HG02981 (cell line): ENCODE data around the gene ATOSB.
A peak's percentile ranks its signal among the peaks of the same experiment; 100 is the strongest.
"Not testable (repeated sequence)": the region's sequence is repeated elsewhere in the genome, so short reads cannot be mapped to it uniquely, and the experiment has no call there.

Experiments
- ATAC-seq: cut with Tn5 transposase; IDR thresholded peaks from one replicate; pipeline ENCODE4 v1.9.1; 2021; ENCODE audit warnings: mild to moderate bottlenecking, moderate library complexity; ENCODE audit not compliant: unreplicated experiment

The ATOSB gene, protein sequence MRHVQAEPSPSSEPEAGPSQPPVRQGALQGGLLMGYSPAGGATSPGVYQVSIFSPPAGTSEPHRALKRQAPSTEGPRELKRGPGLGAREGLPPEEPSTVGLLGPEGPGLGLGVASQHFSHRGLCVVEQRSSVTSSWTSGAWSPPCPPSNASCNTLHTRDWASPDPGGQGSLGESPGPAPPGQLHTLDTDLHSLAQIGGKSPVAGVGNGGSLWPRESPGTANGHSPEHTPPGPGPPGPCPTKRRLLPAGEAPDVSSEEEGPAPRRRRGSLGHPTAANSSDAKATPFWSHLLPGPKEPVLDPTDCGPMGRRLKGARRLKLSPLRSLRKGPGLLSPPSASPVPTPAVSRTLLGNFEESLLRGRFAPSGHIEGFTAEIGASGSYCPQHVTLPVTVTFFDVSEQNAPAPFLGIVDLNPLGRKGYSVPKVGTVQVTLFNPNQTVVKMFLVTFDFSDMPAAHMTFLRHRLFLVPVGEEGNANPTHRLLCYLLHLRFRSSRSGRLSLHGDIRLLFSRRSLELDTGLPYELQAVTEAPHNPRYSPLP

GRCh38 chr9:35115680-35116538 is at the start of gene ATOSB:
TSS of gene ATOSB (minus strand) at chr9:35115862. CDS start at chr9:35108274, 7,588 bp downstream.
- ATAC-seq = peak; percentile 53

DNA sequence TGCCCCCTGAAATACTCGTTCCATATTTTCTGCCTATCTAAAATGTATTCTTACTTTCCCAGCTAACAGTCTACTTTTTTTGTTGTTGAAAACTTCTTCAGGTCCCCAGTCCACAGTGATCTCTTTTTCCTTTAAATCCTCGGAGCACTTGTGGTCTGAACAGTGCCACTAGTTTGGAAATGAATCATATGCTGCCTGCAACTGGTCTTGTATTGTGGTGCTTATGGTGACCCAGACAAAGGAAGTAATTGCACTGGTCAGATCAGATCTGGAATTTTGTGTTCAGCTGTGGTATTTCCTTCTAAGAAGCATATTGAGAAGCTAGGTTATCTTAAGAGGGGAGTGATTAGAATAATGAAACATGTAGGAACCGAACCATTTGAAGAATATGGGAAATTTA is 49.0 kb upstream of the ATOSB start:
- no peak for ATAC-seq

GRCh38 chr9:35163413-35163812 is 47.8 kb upstream of the ATOSB start:
- ATAC-seq = no peak

DNA sequence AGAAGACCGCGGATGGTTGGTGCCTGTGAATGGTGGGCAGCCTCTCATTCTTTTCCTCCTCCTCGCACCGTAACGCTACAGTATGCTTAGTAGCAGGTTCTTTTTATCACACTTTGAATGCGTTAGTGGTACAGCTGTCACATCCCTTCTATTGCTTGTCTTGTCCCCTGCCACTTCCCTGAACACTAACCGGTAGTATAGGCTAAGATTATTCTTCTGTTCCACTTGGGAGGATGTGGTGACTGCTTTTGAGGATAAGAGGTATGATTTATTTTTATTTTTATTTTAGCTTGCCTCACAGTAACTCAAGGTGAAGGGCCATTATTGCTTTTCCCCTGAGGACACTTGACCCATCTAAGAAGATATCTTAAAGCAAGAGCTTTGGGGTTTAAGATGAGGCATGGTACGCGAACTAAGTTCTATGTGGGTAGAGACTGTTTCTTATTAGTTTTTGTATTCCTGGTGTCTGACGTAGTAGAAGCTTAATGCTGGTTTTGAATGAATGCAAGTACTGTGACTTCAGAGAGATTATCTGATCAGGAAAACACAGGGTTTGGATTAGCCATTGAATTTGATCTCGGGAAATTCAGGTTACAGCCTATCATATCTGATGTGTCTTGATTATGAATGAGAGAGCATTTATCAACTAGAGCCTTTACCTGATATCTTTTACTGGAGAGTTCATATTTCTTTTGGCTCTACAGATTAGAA is 47.1 kb upstream of the ATOSB start:
- no peak for ATAC-seq

DNA sequence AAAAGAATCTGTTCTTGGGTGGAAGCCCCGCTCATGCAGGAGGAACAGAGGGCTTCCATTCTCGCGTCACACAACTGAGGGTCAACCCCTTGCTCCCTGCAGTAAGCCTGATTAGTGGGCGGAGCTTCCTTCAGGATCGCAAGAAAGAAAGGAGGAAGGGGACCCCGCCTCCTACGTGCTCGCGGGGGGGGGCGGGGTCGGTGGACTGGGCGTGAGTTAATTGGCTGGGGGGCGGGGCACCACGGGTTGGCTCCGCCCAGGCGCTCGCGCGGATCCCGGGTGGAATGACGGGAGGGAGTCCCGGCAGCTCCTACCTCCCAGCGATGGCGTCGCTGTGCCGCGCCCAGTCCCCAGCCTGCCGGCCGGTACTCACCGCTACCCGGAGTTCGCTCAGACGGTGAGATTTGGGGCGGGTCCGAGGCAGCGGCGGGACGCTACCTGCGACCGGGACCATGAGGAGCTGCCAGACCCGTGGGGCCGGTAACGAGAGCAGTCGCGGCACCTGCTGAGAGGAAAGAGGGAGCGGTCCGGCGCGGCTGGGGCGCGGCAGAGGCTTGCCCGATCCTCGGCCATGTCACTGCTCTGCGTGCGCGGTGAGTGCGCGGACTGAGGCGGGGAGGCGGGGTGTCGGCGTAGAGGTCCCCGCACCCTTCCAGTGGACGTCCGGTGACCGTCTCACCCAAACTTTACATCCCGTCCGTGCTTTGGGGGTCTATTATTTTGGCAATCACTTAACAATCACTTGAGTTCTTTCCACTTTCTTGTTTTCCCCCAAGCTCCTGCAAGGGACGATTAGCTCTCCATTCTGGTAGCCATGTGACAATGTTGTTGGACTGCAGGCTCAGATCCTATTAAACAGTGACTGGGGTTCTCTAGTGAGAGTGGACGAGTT is 46.3 kb upstream of the ATOSB start, which contains the start of gene UNC13B:
TSS of gene UNC13B (plus strand) at position 297 of the 892 bp plus-strand sequence. CDS start at position 572, 275 bp downstream.
- ATAC-seq = peak; percentile 77

GRCh38 chr9:35158501-35159280 is 43.0 kb upstream of the ATOSB start:
- ATAC-seq = no peak

DNA sequence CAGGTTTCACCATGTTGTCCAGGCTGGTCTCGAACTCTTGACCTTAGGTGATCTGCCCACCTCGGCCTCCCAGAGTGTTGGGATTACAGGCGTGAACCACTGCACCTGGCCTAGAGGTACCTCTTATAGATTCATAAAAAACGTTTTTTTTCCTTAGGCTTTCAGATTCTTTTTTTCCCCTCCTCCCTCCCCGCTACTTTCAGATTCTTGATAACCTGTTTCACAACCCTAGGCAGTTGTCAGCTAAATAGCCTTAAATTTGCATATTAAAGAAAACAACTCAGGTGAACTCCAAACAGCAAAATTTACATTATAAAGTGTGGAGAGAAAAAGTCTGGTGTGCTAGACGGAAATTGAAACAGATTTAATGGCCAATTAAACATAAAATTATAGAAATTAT is 42.2 kb upstream of the ATOSB start:
- not testable (repeated sequence) for ATAC-seq

DNA sequence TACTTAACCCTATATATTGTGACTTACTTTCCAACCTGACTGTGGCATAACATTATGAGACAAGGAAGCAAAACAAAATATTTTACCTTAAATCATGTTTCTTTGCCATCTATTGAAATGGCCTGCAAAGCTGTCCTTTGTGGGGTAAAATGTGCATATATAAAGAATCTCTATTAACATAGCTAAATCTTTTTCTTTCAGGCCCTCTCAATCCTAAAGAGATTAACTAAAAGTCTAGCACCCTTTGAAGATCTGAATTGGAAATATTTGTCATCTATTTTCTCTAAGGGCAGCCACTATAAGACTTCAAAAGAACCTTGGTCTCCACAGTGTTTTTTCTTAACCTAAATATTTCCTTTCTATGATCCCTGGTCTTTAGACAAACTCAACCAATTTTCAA is 41.1 kb upstream of the ATOSB start:
- ATAC-seq = no peak

GRCh38 chr9:35152926-35153325 is 37.3 kb upstream of the ATOSB start:
- ATAC-seq = no peak

- ATAC-seq = not testable (repeated sequence)
Measured at GRCh38 chr9:35147941-35148563, 32.4 kb upstream of the ATOSB start.

DNA sequence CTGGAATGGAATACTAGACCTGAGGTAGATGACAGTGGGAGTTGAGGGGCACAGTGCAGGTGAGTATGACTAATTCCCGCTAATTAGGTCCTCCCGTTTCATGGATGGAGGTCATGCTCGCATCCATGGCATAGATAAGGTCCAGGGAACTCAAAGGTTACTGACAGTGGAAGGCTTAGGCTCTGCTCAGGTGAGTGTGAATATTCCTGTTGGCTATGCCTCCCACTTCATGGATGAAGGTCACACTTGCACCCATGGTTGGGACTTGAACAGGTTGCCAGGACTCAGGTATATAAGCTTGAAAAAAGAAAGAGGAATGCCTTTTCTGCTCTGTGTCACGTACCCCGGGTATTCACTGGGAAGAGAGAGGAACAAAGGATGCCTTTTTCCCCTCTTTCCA is 26.4 kb upstream of the ATOSB start:
- no peak for ATAC-seq

DNA sequence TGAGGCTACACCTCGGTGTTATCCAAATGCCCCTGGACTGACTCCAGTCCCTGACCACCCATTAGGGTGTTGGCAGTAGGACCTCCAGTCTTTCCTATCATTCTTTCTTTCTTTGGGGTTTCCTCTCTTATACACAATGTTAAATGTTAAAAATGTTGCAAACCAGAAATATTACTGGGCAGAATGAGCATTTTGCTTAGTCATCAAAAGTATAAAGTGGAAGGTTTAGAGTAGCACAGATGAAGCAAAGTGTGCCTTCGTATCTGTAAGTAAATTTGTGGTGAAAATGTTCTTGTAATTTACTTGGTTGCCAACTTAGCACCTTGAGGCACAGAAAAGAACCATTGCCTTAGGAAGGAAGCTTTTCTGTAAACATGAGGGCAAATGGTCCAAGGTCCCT is 24.4 kb upstream of the ATOSB start:
- no peak for ATAC-seq

- ATAC-seq = no peak
Measured at GRCh38 chr9:35136866-35137265, 21.2 kb upstream of the ATOSB start.

GRCh38 chr9:35135988-35136387 is 20.3 kb upstream of the ATOSB start:
- no peak for ATAC-seq

GRCh38 chr9:35134920-35135319 is 19.3 kb upstream of the ATOSB start:
- no peak for ATAC-seq

- peak; percentile 33 for ATAC-seq
Measured at GRCh38 chr9:35116898-35117551, 1.4 kb upstream of the ATOSB start.

DNA sequence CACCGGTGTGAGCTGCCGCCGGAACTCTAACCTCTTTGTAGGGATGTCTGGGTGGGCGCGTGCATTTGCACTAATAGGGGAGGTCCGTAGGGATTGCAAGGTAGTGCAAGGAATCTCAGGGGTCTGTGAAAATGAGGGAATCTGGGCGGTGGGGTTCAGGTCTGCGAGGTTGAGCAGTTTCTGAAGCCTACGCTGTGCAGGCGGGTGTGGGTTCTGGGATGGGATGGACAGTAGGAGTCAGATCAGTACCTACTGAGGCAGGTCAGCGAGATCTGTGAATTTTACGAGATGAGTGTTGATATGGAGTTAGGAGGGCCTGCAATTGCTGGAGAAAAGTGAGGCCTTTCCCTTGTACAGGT is 856 bp upstream of the ATOSB start:
- ATAC-seq = no peak
